HG03521 (cell line): ENCODE measurements around the gene PRKN.

ENCODE experiments used
- ATAC-seq: cut with Tn5 transposase; IDR thresholded peaks from one replicate; pipeline ENCODE4 v1.9.1; 2021; ENCODE audit warnings: mild to moderate bottlenecking, moderate library complexity; ENCODE audit not compliant: unreplicated experiment

The PRKN gene

GRCh38 chr6:161414180-161414579, 1313.4 kb downstream of the PRKN start:
- no peak for ATAC-seq

GRCh38 chr6:161413355-161413771, 1314.2 kb downstream of the PRKN start:
- no peak for ATAC-seq

GRCh38 chr6:161412795-161413194, 1314.8 kb downstream of the PRKN start:
- ATAC-seq: no peak

- ATAC-seq: no peak
Measured at GRCh38 chr6:161411265-161411944, 1316.2 kb downstream of the PRKN start.

- no peak for ATAC-seq
Measured at GRCh38 chr6:161410736-161411135, 1316.8 kb downstream of the PRKN start.

- no peak for ATAC-seq
Measured at GRCh38 chr6:161410076-161410475, 1317.5 kb downstream of the PRKN start.

- no peak for ATAC-seq
Measured at GRCh38 chr6:161409353-161409752, 1318.2 kb downstream of the PRKN start.

GRCh38 chr6:161408041-161408440, 1319.5 kb downstream of the PRKN start:
- ATAC-seq: no peak

GRCh38 chr6:161407581-161407980, 1320.0 kb downstream of the PRKN start:
- no peak for ATAC-seq

- ATAC-seq: no peak
Measured at GRCh38 chr6:161407115-161407514, 1320.5 kb downstream of the PRKN start.

- no peak for ATAC-seq
Measured at GRCh38 chr6:161406646-161407045, 1320.9 kb downstream of the PRKN start.

GRCh38 chr6:161405418-161405817, 1322.1 kb downstream of the PRKN start:
- no peak for ATAC-seq

GRCh38 chr6:161403717-161404116, 1323.8 kb downstream of the PRKN start:
- ATAC-seq: no peak

GRCh38 chr6:161401587-161402309, 1325.8 kb downstream of the PRKN start:
- no peak for ATAC-seq

- ATAC-seq: no peak
Measured at GRCh38 chr6:161400671-161401070, 1326.9 kb downstream of the PRKN start.

GRCh38 chr6:161396539-161396938, 1331.0 kb downstream of the PRKN start:
- ATAC-seq: no peak

- ATAC-seq: no peak
Measured at GRCh38 chr6:161395716-161396231, 1331.8 kb downstream of the PRKN start.

GRCh38 chr6:161394437-161394836, 1333.1 kb downstream of the PRKN start:
- no peak for ATAC-seq

- peak; percentile 100 for ATAC-seq
Measured at GRCh38 chr6:161393839-161394364, 1333.7 kb downstream of the PRKN start.

- ATAC-seq: no peak
Measured at GRCh38 chr6:161393292-161393691, 1334.3 kb downstream of the PRKN start.

- ATAC-seq: no peak
Measured at GRCh38 chr6:161389756-161390155, 1337.8 kb downstream of the PRKN start.

- ATAC-seq: no peak
Measured at GRCh38 chr6:161383951-161384350, 1343.6 kb downstream of the PRKN start.
